CD14-positive monocyte (primary cell): ENCODE measurements around the gene NNAT. TPM values are rescaled to one million over a fixed set of nuclear protein-coding genes. Genes with fewer than 3 reads are reported as not detected.

ENCODE experiments used
- DNase-seq, 3 donors: peaks; one replicate each; pipeline ENCODE4 v3.0.0-alpha.2; 2011 to 2022
- H2AFZ ChIP-seq: 2 replicates; pipeline ENCODE4 v1.6.0; 2012; ENCODE audit warnings: mild to moderate bottlenecking, low read depth, low read length, inconsistent platforms; ENCODE audit not compliant: insufficient read depth, poor library complexity, severe bottlenecking
- H3K27ac ChIP-seq, 2 donors: 1 replicate in 1 of 2; 2 replicates in 1 of 2; pipeline ENCODE4 v1.5.1; 2012 to 2013; ENCODE audit warnings: low read length in 2 of 2, control low read depth in 1 of 2, inconsistent platforms in 1 of 2, low read depth in 1 of 2, mild to moderate bottlenecking in 1 of 2
- H3K27me3 ChIP-seq, 2 donors: one replicate each; pipeline versions ENCODE4 v1.6.0 to v1.6.1; 2011 to 2013; ENCODE audit warnings: low read length in 2 of 2; ENCODE audit not compliant: control insufficient read depth in 2 of 2, insufficient read depth in 2 of 2
- H3K36me3 ChIP-seq, 2 donors: replicated peaks in 1 of 2; 1 replicate in 1 of 2; 2 replicates in 1 of 2; pipeline versions ENCODE4 v1.5.1 to v1.6.1; 2012 to 2013; ENCODE audit warnings: low read length in 2 of 2, control low read depth in 1 of 2, inconsistent platforms in 1 of 2, mild to moderate bottlenecking in 1 of 2; ENCODE audit not compliant: insufficient read depth in 2 of 2, control insufficient read depth in 1 of 2
- H3K4me1 ChIP-seq, 2 donors: 1 replicate in 1 of 2; 2 replicates in 1 of 2; pipeline versions ENCODE4 v1.5.1 to v1.6.1; 2012 to 2013; ENCODE audit warnings: low read length in 2 of 2, control low read depth in 1 of 2, inconsistent platforms in 1 of 2, mild to moderate bottlenecking in 1 of 2, moderate library complexity in 1 of 2; ENCODE audit not compliant: insufficient read depth in 2 of 2, control insufficient read depth in 1 of 2
- H3K4me2 ChIP-seq: replicated peaks from 2 replicates; pipeline ENCODE3; 2012; ENCODE audit warnings: low read length, moderate library complexity, mild to moderate bottlenecking; ENCODE audit not compliant: poor library complexity, severe bottlenecking; ENCODE audit errors: extremely low read depth
- H3K4me3 ChIP-seq, 3 experiments: fragments of 200-600 bp in 1 of 3; sonication (generic) in 1 of 3; replicated peaks in 1 of 3; 1 replicate in 2 of 3; 2 replicates in 1 of 3; pipeline ENCODE4 v1.5.1; 2011 to 2013; ENCODE audit warnings: low read length in 3 of 3, mild to moderate bottlenecking in 3 of 3, control low read depth in 2 of 3, low read depth in 2 of 3, inconsistent platforms in 1 of 3, moderate library complexity in 1 of 3
- H3K79me2 ChIP-seq: 2 replicates; pipeline ENCODE4 v1.6.0; 2012; ENCODE audit warnings: mild to moderate bottlenecking, control low read depth, inconsistent platforms, low read length, moderate library complexity; ENCODE audit not compliant: insufficient read depth
- H3K9ac ChIP-seq: 2 replicates; pipeline ENCODE4 v1.6.0; 2017; ENCODE audit warnings: low read length, mild to moderate bottlenecking; ENCODE audit not compliant: insufficient read depth, poor library complexity, severe bottlenecking
- H3K9me3 ChIP-seq, 2 donors: replicated peaks in 1 of 2; 1 replicate in 1 of 2; 2 replicates in 1 of 2; pipeline versions ENCODE4 v1.5.1 to v1.6.1; 2012 to 2013; ENCODE audit warnings: low read length in 2 of 2, control low read depth in 1 of 2; ENCODE audit not compliant: control insufficient read depth in 1 of 2, insufficient read depth in 1 of 2
- H4K20me1 ChIP-seq: 2 replicates; pipeline ENCODE4 v1.6.0; 2012; ENCODE audit warnings: mild to moderate bottlenecking, low read length, control low read depth, moderate library complexity; ENCODE audit not compliant: insufficient read depth
- H3K27ac Mint-ChIP-seq, 7 donors: one replicate each; pipeline ENCODE4 v1.8.0; 2020; ENCODE audit warnings: mild to moderate bottlenecking in 7 of 7, mixed read lengths in 7 of 7, moderate library complexity in 6 of 7, inconsistent platforms in 2 of 7
- H3K27me3 Mint-ChIP-seq, 3 donors: one replicate each; pipeline ENCODE4 v1.8.0; 2021 to 2022; ENCODE audit warnings: low read depth in 3 of 3, mild to moderate bottlenecking in 3 of 3, mixed read lengths in 3 of 3, moderate library complexity in 3 of 3, inconsistent platforms in 1 of 3
- H3K36me3 Mint-ChIP-seq, 2 donors: one replicate each; pipeline ENCODE4 v1.8.0; 2020; ENCODE audit warnings: mixed read lengths in 2 of 2, inconsistent platforms in 1 of 2, mild to moderate bottlenecking in 1 of 2
- H3K4me1 Mint-ChIP-seq: one replicate; pipeline ENCODE4 v1.8.0; 2020; ENCODE audit warnings: mild to moderate bottlenecking, mixed read lengths
- H3K4me3 Mint-ChIP-seq, 2 donors: one replicate each; pipeline ENCODE4 v1.8.0; 2020; ENCODE audit warnings: mild to moderate bottlenecking in 2 of 2, mixed read lengths in 2 of 2, moderate library complexity in 1 of 2
- H3K9me3 Mint-ChIP-seq, 7 donors: one replicate each; pipeline ENCODE4 v1.8.0; 2020 to 2022; ENCODE audit warnings: mixed read lengths in 7 of 7, mild to moderate bottlenecking in 6 of 7, moderate library complexity in 6 of 7, inconsistent platforms in 2 of 7
- WGBS: methylation state at CpG from one replicate; pipeline ENCODE4 v1.1.5; 2013; ENCODE audit warnings: missing lambda C conversion rate; ENCODE audit not compliant: insufficient coverage; 5-methylcytosine and 5-hydroxymethylcytosine counted together
- intact Hi-C, 2 donors: fragments of 100-400 bp; cut with micrococcal nuclease; formaldehyde crosslinking; loops; one replicate each; pipeline versions ENCODE4 v1.15.0 to v1.15.1; 2023
- polyA plus RNA-seq, 3 donors: library from polyadenylated mRNA; depleted of rRNA in 1 of 3; unstranded in 2 of 3; stranded (reverse) in 1 of 3; fragments of 300-500 nt in 2 of 3; fragments of >200 nt in 1 of 3; fragmentation: Illumina TruSeq in 2 of 3; gene quantifications; 1 replicate in 2 of 3; 2 replicates in 1 of 3; pipeline ENCODE4 v1.2.3, GENCODE V29; 2012 to 2021
- TF ChIP-seq, protein P1 (sequence below): fragments of 200-600 bp; IDR thresholded peaks from one replicate; pipeline ENCODE4 v1.8.0; 2022; ENCODE audit warnings: antibody characterized with exemption, mild to moderate bottlenecking

The NNAT gene
- polyA plus RNA-seq, 3 donors: not detected

DNA sequence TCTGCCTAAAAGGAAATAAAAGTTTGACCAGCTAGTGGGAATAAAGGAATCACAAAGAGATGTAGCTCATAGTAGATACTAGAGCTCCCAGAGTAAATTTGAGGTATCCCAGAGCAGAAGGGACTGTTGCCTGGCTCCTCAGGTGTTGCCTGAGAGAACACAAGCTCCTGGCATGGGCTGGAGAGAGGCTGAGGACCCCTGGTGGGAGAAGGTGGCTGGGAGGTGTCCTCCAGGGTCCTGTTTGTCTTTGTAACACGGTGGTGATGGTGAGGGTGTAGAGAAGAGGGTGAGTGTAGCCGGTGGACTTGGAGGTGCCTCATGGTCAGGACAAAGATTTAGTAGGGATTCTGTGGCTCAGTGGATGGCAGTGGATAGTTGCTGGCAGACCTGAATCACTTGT lies 28.1 kb upstream of the NNAT start:
- no peak overlapping the region for H3K4me3 ChIP-seq
- H3K79me2 ChIP-seq: no peaks in the 10 kb centered on the region
- H3K9me3 ChIP-seq: no peaks in the 10 kb centered on the region
- Mint-ChIP-seq H3K27me3 (peaks cover 6 to 10% (median 8%) of the 10 kb centered on the region in 3 donors), H3K36me3 (peaks cover 6 to 18% of the 10 kb centered on the region in 2 donors), H3K4me3 (no peak overlapping the region), H3K9me3 (peaks cover 0 to 3% (median 1%) of the 10 kb centered on the region in 7 donors), H3K4me1 (no peaks in the 10 kb centered on the region), H3K27ac (peak overlapping the region in 3 of 7 donors; percentile 15 to 85 (median 19))
- no peak overlapping the region for H2AFZ ChIP-seq
- H3K27me3 ChIP-seq: no peaks in the 10 kb centered on the region
- H3K36me3 ChIP-seq: peaks cover 0 to 2% of the 10 kb centered on the region in 2 donors
- H4K20me1 ChIP-seq: no peaks in the 10 kb centered on the region
- no peaks in the 10 kb centered on the region for H3K4me1 ChIP-seq
- WGBS: 82% methylated on average over 2 of the region's 2 CpGs
- intact Hi-C loops: no loop called here
- no peak for DNase-seq
- no peak overlapping the region for H3K9ac ChIP-seq
- TF ChIP-seq, protein P1, sequence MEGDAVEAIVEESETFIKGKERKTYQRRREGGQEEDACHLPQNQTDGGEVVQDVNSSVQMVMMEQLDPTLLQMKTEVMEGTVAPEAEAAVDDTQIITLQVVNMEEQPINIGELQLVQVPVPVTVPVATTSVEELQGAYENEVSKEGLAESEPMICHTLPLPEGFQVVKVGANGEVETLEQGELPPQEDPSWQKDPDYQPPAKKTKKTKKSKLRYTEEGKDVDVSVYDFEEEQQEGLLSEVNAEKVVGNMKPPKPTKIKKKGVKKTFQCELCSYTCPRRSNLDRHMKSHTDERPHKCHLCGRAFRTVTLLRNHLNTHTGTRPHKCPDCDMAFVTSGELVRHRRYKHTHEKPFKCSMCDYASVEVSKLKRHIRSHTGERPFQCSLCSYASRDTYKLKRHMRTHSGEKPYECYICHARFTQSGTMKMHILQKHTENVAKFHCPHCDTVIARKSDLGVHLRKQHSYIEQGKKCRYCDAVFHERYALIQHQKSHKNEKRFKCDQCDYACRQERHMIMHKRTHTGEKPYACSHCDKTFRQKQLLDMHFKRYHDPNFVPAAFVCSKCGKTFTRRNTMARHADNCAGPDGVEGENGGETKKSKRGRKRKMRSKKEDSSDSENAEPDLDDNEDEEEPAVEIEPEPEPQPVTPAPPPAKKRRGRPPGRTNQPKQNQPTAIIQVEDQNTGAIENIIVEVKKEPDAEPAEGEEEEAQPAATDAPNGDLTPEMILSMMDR: no peak
- no peak overlapping the region for H3K27ac ChIP-seq
- H3K4me2 ChIP-seq: no peak overlapping the region

DNA sequence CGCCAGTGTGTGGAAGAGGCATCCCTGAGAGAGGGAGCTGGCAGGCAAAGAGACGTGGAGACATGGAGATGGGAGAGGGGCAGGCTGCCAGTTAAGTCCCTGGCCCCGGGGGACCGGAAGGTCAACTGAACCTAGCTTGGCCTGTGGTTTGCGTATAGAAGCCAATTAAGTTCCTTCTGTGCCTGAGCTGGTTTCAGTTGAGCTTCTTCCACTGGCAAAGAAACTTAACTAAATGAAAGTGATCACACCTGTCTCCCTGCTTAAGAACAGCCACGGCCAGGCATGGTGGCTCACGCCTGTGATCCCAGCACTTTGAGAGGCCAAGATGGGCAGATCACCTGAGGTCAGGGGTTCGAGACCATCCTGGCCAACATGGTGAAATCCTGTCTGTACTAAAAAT lies 26.7 kb upstream of the NNAT start:
- H3K9ac ChIP-seq: no peak overlapping the region
- Mint-ChIP-seq H3K4me1 (no peaks in the 10 kb centered on the region), H3K36me3 (peaks cover 11 to 21% of the 10 kb centered on the region in 2 donors), H3K9me3 (peaks cover 0 to 3% (median 0%) of the 10 kb centered on the region in 7 donors), H3K27ac (peak overlapping the region in 1 of 7 donors; percentile 15), H3K4me3 (no peak overlapping the region), H3K27me3 (peaks cover 3 to 10% (median 8%) of the 10 kb centered on the region in 3 donors)
- H3K27ac ChIP-seq: no peak overlapping the region
- 88% methylated on average over 8 of the region's 8 CpGs for WGBS
- DNase-seq: no peak
- TF ChIP-seq, protein P1: no peak
- no peaks in the 10 kb centered on the region for H3K4me1 ChIP-seq
- no peaks in the 10 kb centered on the region for H3K9me3 ChIP-seq
- intact Hi-C loops: no loop called here
- no peak overlapping the region for H2AFZ ChIP-seq
- H4K20me1 ChIP-seq: no peaks in the 10 kb centered on the region
- no peak overlapping the region for H3K4me3 ChIP-seq
- no peaks in the 10 kb centered on the region for H3K79me2 ChIP-seq
- no peak overlapping the region for H3K4me2 ChIP-seq
- H3K36me3 ChIP-seq: peaks cover 0 to 2% of the 10 kb centered on the region in 2 donors
- no peaks in the 10 kb centered on the region for H3K27me3 ChIP-seq
